ENCODE measurements around the gene IL1R1.
"Not testable (repeated sequence)": the region's sequence is repeated elsewhere in the genome, so short reads cannot be mapped to it uniquely, and the experiment has no call there.

Gene IL1R1, protein sequence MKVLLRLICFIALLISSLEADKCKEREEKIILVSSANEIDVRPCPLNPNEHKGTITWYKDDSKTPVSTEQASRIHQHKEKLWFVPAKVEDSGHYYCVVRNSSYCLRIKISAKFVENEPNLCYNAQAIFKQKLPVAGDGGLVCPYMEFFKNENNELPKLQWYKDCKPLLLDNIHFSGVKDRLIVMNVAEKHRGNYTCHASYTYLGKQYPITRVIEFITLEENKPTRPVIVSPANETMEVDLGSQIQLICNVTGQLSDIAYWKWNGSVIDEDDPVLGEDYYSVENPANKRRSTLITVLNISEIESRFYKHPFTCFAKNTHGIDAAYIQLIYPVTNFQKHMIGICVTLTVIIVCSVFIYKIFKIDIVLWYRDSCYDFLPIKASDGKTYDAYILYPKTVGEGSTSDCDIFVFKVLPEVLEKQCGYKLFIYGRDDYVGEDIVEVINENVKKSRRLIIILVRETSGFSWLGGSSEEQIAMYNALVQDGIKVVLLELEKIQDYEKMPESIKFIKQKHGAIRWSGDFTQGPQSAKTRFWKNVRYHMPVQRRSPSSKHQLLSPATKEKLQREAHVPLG

DNA sequence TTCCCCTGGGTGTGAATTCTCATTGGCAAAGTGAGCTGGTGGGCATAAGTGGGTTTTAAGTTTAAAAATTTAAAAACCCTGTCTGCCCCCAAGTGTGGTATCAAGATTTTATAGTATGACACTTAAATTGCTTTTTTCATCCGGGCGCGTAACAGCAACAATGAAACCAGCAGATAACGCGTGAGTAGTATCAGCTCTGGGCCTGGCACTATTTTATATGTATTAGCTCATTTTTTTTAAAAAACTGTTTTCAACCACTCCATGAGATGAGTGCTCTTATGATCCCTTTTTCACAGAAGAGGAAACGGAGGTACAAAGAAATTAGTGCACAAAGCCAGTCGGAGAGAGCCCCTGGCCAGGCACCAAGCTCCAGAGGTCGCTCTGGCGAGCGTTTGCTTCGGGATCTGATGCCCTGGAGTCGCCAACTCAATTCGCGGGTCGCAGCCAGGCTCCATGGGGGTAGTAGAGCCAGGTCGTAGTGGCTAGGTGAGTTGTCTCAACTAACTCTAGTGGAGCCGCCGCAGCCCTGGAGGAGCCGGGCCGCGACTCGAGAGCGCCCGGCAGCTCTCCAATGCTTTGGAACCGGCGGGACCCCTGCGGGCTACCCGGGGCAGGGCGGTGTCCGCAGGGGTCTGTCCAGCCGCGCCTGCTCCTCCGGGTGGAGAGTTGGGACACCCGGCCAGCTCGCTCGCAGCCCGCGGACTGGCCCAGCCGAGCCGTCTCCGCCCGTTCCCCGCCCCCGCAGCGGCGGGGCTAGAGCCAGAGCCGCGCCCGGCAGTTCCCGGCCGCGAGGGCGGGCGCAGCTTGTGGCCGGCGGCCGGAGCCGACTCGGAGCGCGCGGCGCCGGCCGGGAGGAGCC is at the start of gene IL1R1:
Gene IL1R1, plus strand, starts transcription at position 777 of the 859 bp plus-strand sequence. CDS start 14,979 bp downstream, outside the sequence.
- DNase-seq, result no peak

DNA sequence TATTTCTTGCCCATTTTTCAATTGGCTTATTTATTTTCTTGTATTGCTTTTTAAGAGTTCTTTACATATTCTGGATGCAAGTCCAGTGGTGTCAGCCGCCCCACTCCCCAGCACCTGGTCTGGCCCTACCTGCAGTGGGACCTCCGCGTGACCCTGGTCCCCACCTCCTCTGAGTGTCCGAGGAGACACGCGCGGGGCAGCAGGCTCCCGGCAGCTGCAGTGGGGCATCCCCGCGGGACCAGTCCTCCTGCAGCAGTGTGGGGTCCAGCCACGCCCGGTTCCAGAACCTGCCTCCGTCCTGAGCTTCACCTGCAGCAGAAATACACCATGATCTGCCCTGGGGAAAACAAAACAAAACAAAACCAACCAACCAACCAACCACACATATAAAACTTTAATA is 48.9 kb upstream of the IL1R1 start:
- no peak for DNase-seq

DNA sequence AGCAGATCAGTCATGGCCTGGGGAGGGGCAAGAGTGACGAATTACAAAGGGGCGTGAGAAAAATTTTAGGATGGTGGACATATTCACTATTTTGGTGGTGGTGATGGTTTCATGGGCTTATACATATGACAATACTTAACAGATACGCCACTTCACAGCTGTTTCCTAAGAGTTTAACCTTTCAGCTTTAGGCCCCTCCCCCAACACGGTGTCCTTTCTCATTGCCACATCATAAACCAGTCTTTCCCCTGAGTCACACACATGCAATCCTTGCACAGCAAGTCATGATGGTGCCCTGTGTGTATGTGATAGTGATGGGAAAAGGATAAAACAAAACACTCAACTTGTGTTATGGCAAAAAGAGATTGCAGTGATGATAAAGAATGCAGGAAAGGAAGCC is 47.6 kb upstream of the IL1R1 start:
- peak in 1 of 2 donors; percentile 34 for DNase-seq

DNA sequence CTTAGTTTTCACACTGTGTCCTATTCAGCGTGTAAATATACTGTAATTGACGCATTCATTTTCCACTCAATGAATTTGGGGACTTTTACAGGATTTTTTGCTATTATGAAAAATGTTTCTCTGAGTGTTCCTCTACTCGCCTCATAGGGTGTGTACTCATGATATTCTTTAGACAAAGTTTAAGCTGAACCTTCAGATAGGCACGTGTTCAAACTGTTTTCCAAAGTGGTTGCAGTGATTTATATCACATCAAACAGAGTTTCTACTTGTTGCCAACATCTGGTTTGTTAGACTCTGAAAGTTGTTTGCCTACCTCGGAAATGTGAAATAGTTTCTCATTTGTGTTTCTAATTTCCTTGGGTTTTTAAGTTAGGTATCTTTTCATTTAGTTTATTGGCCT is 46.4 kb upstream of the IL1R1 start:
- no peak for DNase-seq

DNA sequence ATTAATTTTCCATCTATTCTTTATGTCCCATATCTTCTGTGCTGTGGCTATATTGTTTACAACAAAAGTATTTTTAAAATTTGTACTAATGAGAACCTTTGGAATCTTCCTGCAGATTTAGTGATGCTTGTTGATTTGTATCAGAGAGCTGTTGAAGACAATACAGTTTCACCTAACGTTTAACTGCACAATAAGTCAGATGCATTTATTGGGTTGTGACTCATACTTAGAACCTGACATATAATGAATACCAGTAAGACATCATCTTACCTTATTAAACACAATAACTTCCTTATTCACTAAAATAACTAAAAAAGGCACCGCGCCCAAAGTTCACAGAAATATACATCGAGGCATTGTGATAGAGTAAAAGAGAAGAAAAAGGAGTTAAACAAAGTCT is 43.8 kb upstream of the IL1R1 start:
- no peak for DNase-seq

DNA sequence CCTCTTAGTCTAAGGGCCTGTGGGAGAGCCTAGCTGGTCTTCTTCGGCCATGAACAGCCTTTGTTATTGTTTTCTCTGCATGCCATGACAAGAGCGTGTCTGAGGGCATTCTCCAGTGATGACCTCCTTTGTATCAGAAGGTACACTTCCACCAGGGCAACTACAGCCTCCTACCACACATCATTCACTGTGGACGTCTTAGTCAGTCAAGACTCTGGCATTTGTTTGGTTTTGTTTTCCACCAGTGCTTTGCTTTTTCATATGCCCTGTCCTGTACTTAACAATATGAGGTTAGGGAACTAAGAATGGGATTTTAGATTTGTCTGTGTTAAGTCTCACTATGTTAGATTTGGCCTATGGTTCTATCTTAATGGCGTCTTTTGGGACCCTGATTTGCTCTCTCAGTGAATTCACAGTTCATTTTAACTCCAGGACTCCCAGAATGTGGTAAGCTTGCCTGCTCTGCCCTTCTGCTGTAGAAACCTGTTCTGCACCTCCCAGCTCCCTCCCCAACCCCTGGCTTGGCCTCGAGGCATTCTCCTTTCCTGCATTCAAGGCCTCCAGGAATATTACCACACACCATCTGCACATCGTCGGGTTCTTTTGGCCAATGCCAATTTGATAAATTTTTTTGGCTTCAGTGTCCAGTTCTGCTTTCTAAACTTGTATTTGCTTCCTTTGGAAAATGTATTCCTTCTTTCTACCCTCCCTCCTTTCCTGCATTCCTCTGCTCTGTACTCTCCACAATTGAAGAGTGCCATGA is 42.8 kb upstream of the IL1R1 start:
- no peak for DNase-seq

DNA sequence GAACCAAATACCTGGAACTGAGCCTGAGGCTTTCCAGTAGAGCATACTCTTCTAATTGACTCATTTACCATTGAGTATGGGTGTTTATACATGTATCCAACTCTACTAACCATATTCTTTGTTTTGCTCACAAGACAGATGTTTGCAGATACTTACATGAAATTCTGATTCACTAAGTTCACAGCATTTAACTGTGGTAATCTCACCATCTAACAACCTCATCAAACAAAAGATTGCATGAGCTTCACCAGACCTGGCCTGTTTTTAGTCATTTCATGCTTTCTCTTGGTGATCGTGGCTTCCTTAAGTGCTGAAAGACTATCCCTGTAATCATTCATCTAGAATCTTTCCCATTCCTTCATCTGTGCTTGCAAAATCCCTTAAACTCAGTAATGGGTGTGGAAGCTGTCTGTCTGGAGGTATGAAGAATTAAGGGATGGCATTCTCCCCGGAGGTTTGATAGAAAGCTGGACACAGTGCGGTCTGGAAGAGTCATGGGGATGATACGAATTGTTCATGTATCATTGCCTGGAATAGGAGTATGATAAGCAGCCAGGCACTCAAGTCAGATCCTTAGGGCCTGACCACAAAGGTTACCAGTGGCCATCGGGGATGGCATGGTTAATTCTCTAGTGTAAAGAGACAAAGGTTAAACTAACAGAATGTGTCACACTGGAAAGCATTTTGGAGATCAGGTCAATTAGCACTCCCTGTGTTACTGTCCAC is 42.0 kb upstream of the IL1R1 start:
- DNase-seq, result no peak

DNA sequence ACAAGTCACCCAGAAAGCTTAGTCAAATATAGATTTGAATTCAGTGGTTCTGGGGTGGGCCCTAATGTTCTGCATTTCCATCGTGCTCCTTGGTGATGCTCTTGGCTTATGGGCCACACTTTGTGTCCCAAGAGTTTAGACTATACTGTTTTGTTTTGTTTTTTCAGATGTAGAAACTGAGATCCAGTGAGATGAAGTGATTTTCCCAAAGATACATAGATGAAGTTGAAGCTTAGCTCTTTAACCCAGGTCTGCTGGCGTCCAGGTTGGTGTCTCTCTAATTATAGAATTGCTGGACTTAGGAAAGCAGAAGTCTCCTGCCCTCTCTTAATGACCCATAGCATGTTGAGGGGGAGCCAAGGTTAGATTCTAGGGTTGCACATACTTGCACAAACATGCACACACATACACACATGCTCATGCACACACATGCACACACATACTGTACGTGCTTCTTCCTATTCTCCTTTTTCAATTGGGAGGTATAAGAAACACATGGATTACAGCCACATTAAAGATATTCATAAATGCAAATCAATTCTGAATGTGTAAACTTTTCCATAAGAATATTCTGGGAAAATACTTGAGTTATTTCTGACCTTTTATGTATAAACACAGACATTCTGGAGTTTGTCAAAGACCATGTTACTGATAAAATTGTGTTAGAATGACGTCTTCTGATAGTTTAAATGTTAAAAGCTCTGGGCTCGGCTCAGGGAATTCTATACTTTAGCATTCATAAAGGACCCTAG is 41.3 kb upstream of the IL1R1 start:
- no peak for DNase-seq

DNA sequence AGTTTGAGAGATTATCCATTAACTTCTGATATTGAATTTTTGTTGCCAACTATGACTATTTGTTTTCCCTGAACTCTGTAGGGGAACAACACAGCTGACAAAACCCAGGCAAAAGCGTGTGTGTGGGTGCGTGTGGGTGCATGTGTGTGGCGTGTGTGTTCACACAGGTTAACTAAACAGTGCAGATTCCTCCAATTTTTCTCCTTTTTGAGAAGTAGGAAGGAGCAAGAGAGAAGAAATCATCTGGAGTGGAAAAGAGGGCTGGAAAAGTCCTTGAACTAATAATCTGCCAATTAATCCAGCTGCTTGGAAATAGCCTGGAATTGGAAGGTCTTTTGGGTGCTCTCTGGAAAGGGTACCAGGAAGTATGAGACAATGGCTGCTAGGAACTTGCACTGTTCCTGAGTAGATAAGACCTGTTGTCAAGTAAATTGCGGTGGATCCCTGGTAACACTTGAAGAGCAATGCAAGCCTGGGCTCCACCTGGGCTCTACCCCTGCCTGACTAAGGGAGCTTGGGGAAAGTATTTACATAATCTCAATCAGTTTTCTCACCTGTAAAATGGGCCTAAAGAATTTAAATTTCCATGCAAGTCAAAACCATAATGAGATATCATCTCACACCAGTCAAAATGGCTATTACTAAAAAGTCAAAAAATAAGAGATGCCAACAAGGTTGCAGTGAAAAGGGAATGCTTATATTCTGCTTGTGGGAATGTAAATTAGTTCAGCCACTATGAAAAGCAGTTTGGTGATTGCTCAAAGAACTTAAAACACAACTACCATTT is 40.5 kb upstream of the IL1R1 start:
- DNase-seq, result no peak

DNA sequence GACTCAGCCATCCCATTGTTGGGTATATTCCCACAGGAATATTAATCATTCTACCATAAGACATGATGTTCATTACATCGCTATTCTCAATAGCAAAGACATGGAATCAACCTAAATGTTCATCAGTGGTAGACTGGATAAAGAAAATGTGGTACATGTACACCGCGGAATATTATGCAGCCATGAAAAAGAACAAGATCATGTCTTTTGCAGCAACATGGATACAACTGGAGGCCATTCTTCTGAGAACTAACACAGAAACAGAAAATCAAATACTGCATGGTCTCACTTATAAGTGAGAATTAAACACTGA is 40.0 kb upstream of the IL1R1 start:
- not testable (repeated sequence) for DNase-seq

DNA sequence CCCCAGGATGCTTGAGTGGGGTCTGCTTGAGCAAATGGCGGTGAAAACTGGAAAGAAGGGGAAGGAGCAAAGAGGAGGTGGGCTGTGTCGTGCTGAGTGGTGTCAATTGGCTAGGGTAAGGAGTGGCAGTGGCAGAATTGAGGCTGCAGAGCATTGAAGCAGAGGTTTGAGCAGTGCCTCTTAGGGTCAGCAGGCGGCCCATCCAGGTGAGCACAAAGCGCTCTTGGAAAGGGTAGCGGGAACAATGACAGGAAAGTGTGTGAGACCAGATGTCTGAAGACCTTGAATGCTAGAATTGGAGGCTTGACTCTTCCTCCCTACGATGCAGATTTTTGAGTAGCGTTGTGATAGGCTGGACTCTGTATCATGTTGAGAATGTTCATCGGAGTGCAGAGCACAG is 39.3 kb upstream of the IL1R1 start:
- DNase-seq, result no peak

DNA sequence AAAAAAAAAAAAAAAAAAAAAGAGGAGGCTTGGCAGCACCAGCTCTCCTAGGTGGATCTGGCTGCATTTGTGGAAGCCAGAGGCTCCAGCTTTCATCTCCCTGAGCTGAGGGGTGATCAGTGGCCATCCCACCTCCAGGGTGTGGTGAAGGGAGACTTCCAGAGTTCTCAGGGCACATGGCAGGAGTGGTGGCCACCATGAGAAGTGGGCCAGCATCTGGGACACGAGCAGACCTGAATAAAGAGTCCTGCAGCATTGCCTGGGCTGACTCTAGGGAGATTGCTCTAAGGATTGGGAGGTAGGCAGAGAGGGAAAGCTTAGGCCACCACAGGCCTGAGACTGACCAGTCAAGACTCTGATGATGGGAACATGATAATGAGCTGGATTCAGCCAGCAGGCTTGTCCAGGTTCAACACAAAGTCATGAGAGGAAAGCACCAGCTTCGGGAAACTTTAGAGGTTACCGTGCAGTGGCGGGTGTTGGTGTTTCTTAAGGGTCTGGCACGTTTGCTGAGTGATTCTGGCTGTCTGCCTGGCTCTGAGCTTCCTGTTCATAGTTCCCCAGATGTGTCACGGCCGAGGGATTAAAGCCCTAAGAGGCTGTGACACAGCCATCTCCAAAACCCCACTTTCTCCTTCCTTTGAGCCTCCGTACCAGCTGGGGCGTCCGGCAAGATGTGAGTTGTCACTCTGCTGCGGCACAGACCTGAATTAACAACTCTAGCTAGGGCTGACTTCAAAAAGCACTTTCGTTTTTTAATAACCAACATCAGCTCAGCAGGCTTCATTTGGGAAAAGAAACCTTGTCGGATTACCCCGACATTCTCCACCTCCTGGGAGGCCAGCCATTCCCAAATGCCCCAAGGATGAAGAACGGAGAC is 38.3 kb upstream of the IL1R1 start:
- DNase-seq, result peak; percentile 28 to 47

DNA sequence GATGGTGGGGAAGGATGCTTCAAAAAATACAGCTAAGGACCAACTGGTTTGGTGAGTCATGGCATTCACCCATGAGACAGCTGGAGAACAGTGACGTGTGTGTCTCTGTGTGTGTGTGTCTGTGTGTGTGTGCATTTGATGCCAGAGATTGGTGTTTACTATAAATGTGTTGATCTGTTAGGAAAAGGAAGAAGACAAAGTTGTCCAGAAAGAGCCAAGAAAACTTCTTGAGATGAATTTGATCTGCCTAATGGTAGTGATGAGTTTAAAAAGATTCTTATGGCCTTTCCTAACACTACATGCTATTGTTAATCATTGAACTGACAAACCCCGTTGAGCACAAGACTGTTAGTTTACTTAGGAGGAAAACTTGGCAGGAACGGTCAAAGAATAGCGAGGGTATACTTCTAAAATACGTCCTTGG is 36.4 kb upstream of the IL1R1 start:
- DNase-seq, result peak in 1 of 2 donors; percentile 5

DNA sequence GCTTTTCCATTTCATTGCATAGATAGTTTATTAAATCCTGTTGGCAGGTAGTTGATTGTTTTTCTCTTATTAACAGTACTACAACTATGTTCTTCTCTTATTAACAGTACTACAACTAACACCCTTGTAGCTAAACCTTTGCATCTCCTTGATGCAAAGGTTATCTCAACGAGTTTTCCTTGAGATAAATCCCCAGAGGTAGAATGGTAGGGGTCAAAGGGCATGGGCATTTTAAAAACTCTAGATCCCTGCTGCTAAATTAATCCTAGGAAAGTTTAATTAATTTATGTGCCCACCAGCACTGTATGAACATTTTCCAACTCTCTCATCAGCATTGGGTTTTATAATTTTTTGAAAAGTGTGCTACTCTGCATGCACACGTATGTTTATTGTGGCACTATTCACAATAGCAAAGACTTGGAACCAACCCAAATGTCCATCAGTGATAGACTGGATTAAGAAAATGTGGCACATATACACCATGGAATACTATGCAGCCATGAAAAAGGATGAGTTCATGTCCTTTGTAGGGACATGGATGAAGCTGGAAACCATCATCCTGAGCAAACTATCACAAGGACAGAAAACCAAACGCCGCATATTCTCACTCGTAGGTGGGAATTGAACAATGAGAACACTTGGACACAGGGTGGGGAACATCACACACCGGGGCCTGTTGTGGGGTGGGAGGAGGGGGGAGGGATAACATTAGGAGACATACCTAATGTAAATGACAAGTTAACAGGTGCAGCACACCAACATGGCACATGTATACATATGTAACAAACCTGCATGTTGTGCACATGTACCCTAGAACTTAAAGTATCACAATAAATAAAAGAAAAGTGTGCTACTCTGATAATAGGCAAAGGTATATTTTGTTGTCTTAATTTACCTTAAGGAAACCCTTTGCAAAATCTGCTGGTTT is 35.5 kb upstream of the IL1R1 start:
- DNase-seq, result not testable (repeated sequence)

DNA sequence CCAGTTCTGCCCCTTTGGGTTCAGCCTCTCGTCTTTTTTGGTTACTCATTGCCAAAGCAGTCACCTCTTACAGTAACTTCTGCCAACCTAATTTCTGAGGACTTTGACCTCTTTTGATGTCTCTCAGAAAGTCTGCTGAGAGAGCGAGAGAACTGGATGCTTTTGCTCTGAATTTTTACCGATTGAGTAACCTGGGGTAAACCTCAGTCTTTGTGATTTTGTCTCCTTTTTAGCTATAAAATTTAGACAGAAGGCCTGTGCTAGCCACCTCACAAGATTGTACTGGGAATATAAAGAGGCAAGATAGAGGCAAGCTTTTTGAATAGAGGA is 34.8 kb upstream of the IL1R1 start:
- DNase-seq, result no peak

DNA sequence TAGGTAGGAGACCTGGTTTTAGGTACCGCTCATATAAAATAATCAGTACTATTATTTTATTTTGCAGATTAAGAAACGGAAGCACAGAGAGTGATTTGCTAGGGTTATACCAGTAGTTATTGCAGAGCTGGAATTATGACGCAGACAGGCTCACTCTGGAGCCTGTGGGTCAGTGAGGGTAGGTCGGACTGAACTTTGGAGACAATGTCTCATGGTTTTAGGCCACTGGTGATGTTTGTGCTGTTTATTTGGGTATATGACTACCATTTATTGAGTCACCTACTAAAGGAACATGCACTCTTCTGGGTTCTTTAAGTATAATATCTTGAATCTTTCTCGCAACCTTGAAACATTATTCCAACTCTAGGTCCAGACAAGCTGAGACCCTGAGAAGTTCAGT is 33.5 kb upstream of the IL1R1 start:
- DNase-seq, result no peak

DNA sequence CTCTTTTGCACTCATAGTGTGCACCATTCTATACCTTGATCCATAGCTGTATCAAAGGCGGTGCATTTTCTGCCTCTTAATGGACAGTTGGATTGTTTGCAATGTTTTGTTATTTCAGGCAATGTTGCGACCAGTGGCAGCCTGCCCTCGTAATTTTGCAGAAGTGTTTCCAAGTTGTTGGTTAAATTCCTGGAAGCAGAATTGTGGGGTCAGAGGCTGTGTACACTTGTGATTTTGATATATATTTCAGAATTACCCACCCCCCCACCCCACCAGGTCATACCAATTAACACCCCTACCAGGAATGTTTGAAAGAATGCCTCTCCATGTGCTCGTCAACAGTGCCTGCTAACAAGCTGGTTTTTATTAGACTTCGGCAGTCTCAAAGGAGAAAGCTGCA is 32.4 kb upstream of the IL1R1 start:
- no peak for DNase-seq

DNA sequence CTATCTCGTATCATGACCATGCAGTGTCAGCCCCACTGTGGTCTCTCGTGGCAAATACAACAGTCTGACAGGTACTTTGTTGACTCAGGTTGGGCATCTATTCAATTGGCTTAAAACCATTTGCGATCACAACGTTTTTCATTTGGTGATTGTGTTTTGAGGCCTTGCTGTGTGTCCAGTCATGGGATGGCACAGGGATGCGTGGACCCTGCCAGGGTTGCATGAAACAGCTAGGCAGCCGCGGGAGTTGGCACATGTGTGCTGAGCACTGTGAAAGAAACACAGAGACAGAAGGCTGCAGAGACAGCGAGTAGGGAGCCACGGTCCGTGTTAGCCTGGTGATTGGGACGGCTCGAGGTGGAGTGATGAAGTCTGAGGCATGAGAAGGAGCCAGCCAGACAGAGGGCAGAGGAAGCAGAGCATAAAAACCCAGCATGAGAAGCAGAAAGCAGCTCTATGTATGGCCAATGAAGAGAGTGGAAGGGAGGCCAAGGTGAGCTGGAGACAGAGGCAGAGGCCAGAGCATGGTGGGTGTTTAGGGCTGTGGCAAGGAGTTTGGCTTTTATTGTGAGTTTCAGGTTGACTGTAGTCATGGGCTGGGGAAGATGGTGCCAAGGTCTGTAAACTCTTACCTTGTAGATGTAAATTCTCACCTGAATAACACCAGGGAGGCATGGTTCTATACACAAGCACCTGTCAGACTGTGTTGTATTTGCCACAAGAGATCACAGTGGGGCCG is 31.8 kb upstream of the IL1R1 start:
- no peak for DNase-seq

Measured in CD4-positive, alpha-beta T cell treated with Interferon alpha-2 for 1 hour (primary cell).